Measurements from ENCODE around the gene WNT7B. TPM values are rescaled to one million over a fixed set of nuclear protein-coding genes. Genes with fewer than 3 reads are reported as not detected.

Gene WNT7B
- total and polyA plus RNA-seq, 2 experiments from 2014 or later: 0.10 TPM; not detected in 1

DNA sequence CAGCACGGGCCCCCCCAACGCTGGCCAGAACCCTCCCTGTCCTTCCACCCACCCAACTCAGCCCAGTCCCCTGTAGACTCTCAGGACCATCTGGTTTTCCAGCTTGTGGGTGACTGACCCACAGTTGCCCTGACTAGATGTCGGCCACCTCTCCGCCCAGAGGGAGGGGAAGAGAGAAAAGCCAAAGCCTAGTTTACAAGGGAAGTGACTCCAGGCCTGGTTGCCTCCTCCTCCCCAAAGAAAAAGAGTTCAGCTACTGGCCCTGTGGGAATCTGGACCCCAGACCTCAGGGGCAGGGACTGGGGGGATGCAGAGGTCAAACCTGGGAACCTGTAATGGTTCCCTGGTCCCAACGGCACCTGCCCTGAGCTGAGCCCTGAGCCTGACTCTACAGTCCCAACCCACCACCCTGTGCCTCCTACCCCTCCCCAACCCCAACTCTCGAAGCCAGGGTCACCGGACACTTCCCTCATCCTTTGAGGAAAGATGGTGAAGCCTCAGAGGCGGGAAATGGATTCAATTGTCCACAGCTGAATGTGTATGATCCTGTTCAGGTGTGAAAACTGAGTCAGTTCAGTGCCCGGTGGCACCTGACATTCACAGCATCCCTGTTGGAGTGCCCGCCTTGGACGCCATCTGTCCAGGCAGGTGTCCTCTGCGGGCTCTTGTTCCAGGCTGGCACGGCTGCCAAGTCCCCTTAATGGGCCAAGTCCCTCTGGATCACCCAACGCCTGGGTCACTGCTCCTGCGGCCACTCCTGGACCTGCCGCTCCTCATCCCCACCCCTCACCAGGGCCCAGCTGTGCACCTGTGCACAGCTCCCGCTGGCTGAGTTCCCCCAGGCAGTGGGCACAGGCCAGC lies 21.0 kb upstream of the WNT7B start (continued):
- TF ChIP-seq, protein P1, sequence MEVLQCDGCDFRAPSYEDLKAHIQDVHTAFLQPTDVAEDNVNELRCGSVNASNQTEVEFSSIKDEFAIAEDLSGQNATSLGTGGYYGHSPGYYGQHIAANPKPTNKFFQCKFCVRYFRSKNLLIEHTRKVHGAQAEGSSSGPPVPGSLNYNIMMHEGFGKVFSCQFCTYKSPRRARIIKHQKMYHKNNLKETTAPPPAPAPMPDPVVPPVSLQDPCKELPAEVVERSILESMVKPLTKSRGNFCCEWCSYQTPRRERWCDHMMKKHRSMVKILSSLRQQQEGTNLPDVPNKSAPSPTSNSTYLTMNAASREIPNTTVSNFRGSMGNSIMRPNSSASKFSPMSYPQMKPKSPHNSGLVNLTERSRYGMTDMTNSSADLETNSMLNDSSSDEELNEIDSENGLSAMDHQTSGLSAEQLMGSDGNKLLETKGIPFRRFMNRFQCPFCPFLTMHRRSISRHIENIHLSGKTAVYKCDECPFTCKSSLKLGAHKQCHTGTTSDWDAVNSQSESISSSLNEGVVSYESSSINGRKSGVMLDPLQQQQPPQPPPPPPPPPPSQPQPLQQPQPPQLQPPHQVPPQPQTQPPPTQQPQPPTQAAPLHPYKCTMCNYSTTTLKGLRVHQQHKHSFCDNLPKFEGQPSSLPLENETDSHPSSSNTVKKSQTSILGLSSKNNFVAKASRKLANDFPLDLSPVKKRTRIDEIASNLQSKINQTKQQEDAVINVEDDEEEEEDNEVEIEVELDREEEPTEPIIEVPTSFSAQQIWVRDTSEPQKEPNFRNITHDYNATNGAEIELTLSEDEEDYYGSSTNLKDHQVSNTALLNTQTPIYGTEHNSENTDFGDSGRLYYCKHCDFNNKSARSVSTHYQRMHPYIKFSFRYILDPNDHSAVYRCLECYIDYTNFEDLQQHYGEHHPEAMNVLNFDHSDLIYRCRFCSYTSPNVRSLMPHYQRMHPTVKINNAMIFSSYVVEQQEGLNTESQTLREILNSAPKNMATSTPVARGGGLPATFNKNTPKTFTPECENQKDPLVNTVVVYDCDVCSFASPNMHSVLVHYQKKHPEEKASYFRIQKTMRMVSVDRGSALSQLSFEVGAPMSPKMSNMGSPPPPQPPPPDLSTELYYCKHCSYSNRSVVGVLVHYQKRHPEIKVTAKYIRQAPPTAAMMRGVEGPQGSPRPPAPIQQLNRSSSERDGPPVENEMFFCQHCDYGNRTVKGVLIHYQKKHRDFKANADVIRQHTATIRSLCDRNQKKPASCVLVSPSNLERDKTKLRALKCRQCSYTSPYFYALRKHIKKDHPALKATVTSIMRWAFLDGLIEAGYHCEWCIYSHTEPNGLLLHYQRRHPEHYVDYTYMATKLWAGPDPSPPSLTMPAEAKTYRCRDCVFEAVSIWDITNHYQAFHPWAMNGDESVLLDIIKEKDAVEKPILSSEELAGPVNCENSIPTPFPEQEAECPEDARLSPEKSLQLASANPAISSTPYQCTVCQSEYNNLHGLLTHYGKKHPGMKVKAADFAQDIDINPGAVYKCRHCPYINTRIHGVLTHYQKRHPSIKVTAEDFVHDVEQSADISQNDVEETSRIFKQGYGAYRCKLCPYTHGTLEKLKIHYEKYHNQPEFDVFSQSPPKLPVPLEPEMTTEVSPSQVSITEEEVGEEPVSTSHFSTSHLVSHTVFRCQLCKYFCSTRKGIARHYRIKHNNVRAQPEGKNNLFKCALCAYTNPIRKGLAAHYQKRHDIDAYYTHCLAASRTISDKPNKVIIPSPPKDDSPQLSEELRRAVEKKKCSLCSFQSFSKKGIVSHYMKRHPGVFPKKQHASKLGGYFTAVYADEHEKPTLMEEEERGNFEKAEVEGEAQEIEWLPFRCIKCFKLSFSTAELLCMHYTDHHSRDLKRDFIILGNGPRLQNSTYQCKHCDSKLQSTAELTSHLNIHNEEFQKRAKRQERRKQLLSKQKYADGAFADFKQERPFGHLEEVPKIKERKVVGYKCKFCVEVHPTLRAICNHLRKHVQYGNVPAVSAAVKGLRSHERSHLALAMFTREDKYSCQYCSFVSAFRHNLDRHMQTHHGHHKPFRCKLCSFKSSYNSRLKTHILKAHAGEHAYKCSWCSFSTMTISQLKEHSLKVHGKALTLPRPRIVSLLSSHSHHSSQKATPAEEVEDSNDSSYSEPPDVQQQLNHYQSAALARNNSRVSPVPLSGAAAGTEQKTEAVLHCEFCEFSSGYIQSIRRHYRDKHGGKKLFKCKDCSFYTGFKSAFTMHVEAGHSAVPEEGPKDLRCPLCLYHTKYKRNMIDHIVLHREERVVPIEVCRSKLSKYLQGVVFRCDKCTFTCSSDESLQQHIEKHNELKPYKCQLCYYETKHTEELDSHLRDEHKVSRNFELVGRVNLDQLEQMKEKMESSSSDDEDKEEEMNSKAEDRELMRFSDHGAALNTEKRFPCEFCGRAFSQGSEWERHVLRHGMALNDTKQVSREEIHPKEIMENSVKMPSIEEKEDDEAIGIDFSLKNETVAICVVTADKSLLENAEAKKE (CRISPR knock-in tag; IDR thresholded peaks at IDR 0.05): no peak
- TF ChIP-seq EZH2phosphoT487 (IDR thresholded peaks at IDR 0.05; ENCODE audit: unreplicated experiment): no peak
- TF ChIP-seq, protein P2, sequence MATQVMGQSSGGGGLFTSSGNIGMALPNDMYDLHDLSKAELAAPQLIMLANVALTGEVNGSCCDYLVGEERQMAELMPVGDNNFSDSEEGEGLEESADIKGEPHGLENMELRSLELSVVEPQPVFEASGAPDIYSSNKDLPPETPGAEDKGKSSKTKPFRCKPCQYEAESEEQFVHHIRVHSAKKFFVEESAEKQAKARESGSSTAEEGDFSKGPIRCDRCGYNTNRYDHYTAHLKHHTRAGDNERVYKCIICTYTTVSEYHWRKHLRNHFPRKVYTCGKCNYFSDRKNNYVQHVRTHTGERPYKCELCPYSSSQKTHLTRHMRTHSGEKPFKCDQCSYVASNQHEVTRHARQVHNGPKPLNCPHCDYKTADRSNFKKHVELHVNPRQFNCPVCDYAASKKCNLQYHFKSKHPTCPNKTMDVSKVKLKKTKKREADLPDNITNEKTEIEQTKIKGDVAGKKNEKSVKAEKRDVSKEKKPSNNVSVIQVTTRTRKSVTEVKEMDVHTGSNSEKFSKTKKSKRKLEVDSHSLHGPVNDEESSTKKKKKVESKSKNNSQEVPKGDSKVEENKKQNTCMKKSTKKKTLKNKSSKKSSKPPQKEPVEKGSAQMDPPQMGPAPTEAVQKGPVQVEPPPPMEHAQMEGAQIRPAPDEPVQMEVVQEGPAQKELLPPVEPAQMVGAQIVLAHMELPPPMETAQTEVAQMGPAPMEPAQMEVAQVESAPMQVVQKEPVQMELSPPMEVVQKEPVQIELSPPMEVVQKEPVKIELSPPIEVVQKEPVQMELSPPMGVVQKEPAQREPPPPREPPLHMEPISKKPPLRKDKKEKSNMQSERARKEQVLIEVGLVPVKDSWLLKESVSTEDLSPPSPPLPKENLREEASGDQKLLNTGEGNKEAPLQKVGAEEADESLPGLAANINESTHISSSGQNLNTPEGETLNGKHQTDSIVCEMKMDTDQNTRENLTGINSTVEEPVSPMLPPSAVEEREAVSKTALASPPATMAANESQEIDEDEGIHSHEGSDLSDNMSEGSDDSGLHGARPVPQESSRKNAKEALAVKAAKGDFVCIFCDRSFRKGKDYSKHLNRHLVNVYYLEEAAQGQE (IDR thresholded peaks at IDR 0.05; ENCODE audit: unreplicated experiment): no peak
- no peak for TF ChIP-seq ZNF114 (CRISPR knock-in tag; IDR thresholded peaks at IDR 0.05)
- no peak for TF ChIP-seq EZH2 (IDR thresholded peaks at IDR 0.05; ENCODE audit: low read depth, unreplicated experiment)
- TF ChIP-seq, protein P3, sequence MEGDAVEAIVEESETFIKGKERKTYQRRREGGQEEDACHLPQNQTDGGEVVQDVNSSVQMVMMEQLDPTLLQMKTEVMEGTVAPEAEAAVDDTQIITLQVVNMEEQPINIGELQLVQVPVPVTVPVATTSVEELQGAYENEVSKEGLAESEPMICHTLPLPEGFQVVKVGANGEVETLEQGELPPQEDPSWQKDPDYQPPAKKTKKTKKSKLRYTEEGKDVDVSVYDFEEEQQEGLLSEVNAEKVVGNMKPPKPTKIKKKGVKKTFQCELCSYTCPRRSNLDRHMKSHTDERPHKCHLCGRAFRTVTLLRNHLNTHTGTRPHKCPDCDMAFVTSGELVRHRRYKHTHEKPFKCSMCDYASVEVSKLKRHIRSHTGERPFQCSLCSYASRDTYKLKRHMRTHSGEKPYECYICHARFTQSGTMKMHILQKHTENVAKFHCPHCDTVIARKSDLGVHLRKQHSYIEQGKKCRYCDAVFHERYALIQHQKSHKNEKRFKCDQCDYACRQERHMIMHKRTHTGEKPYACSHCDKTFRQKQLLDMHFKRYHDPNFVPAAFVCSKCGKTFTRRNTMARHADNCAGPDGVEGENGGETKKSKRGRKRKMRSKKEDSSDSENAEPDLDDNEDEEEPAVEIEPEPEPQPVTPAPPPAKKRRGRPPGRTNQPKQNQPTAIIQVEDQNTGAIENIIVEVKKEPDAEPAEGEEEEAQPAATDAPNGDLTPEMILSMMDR (conservative IDR thresholded peaks at IDR 0.05; ENCODE audit: low read depth in 2 of 2): no peak
- TF ChIP-seq CREB1 (CRISPR knock-in tag; IDR thresholded peaks at IDR 0.05; ENCODE audit: low read depth): no peak
- TF ChIP-seq JUNB (IDR thresholded peaks at IDR 0.05; ENCODE audit: unreplicated experiment): no peak

All from GM23338 (cell line).